ENCODE measurements around the gene GFOD1. TPM values are rescaled to one million over a fixed set of nuclear protein-coding genes. Genes with fewer than 3 reads are reported as not detected.

The GFOD1 gene
- polyA plus RNA-seq, 1 donor from 2014 or later = 7.0 TPM

GRCh38 chr6:13469693-13470092 is 17.7 kb downstream of the GFOD1 start:
- Histone ChIP-seq H3K27me3 (ENCODE audit: insufficient read depth, low read depth, low read length) (no peaks in the 10 kb centered on the region), H3K4me2 (ENCODE audit: low read length) (no peak overlapping the region), H3K27ac (ENCODE audit: low read length) (no peak overlapping the region), H3K9me3 (ENCODE audit: low read length) (no peaks in the 10 kb centered on the region), H2AFZ (ENCODE audit: low read depth, low read length) (no peak overlapping the region), H3K9me2 (ENCODE audit: insufficient read depth, low read length) (no peaks in the 10 kb centered on the region), H3F3A (ENCODE audit: insufficient read depth, low read length, poor library complexity, severe bottlenecking) (no peaks in the 10 kb centered on the region), H3K4me3 (ENCODE audit: low read length) (no peak overlapping the region), H4K20me1 (ENCODE audit: insufficient read depth) (no peaks in the 10 kb centered on the region), H3K79me2 (replicated peaks; ENCODE audit: insufficient read depth, low read length) (no peaks in the 10 kb centered on the region), H3K36me3 (ENCODE audit: insufficient read depth, low read length) (peaks cover 6% of the 10 kb centered on the region), H3K9ac (ENCODE audit: low read length) (no peak overlapping the region)
- TF ChIP-seq SMC3 (conservative IDR thresholded peaks at IDR 0.05; ENCODE audit: poor library complexity) (no peak), TAF1 (IDR thresholded peaks at IDR 0.05; ENCODE audit: low read depth) (no peak), EZH2 (IDR thresholded peaks at IDR 0.05; ENCODE audit: borderline replicate concordance, insufficient read depth, low read length, poor library complexity, severe bottlenecking) (no peak)

GRCh38 chr6:13468839-13469238 is 18.6 kb downstream of the GFOD1 start:
- TF ChIP-seq EP300 (conservative IDR thresholded peaks at IDR 0.05; ENCODE audit: poor library complexity, severe bottlenecking) = no peak
- TF ChIP-seq SMC3 (conservative IDR thresholded peaks at IDR 0.05; ENCODE audit: poor library complexity) = no peak
- no peak for TF ChIP-seq REST (IDR thresholded peaks at IDR 0.05; ENCODE audit: borderline replicate concordance)
- no peak for TF ChIP-seq TAF1 (IDR thresholded peaks at IDR 0.05; ENCODE audit: low read depth)
- TF ChIP-seq CTCF (IDR thresholded peaks at IDR 0.05; ENCODE audit: poor library complexity, severe bottlenecking) = no peak
- TF ChIP-seq EZH2 (IDR thresholded peaks at IDR 0.05; ENCODE audit: borderline replicate concordance, insufficient read depth, low read length, poor library complexity, severe bottlenecking) = no peak
- no peak for TF ChIP-seq POLR2AphosphoS5 (IDR thresholded peaks at IDR 0.05)
- TF ChIP-seq MXI1 (conservative IDR thresholded peaks at IDR 0.05; ENCODE audit: poor library complexity, severe bottlenecking) = no peak
- no peak for TF ChIP-seq RAD21 (conservative IDR thresholded peaks at IDR 0.05)
- H3K4me3 ChIP-seq (ENCODE audit: low read length) = no peak overlapping the region
- H3K27me3 ChIP-seq (ENCODE audit: insufficient read depth, low read depth, low read length) = no peaks in the 10 kb centered on the region
- no peaks in the 10 kb centered on the region for H4K20me1 ChIP-seq (ENCODE audit: insufficient read depth)
- H3K9ac ChIP-seq (ENCODE audit: low read length) = no peak overlapping the region
- H3K79me2 ChIP-seq (replicated peaks; ENCODE audit: insufficient read depth, low read length) = no peaks in the 10 kb centered on the region
- H3K9me3 ChIP-seq (ENCODE audit: low read length) = no peaks in the 10 kb centered on the region
- no peak overlapping the region for H3K4me2 ChIP-seq (ENCODE audit: low read length)
- H3F3A ChIP-seq (ENCODE audit: insufficient read depth, low read length, poor library complexity, severe bottlenecking) = no peaks in the 10 kb centered on the region
- no peaks in the 10 kb centered on the region for H3K9me2 ChIP-seq (ENCODE audit: insufficient read depth, low read length)
- H3K36me3 ChIP-seq (ENCODE audit: insufficient read depth, low read length) = peaks cover 6% of the 10 kb centered on the region
- no peak overlapping the region for H2AFZ ChIP-seq (ENCODE audit: low read depth, low read length)
- no peak overlapping the region for H3K27ac ChIP-seq (ENCODE audit: low read length)

GRCh38 chr6:13467216-13467600 is 20.2 kb downstream of the GFOD1 start:
- peaks cover 6% of the 10 kb centered on the region for H3K36me3 ChIP-seq (ENCODE audit: insufficient read depth, low read length)
- H3K79me2 ChIP-seq (replicated peaks; ENCODE audit: insufficient read depth, low read length) = no peaks in the 10 kb centered on the region
- H3K9me2 ChIP-seq (ENCODE audit: insufficient read depth, low read length) = no peaks in the 10 kb centered on the region
- no peaks in the 10 kb centered on the region for H4K20me1 ChIP-seq (ENCODE audit: insufficient read depth)
- H3K27me3 ChIP-seq (ENCODE audit: insufficient read depth, low read depth, low read length) = no peaks in the 10 kb centered on the region
- no peaks in the 10 kb centered on the region for H3F3A ChIP-seq (ENCODE audit: insufficient read depth, low read length, poor library complexity, severe bottlenecking)
- no peak overlapping the region for H3K9ac ChIP-seq (ENCODE audit: low read length)
- no peak overlapping the region for H3K4me2 ChIP-seq (ENCODE audit: low read length)
- H3K27ac ChIP-seq (ENCODE audit: low read length) = no peak overlapping the region
- H2AFZ ChIP-seq (ENCODE audit: low read depth, low read length) = no peak overlapping the region
- no peak overlapping the region for H3K4me3 ChIP-seq (ENCODE audit: low read length)
- TF ChIP-seq RAD21 (conservative IDR thresholded peaks at IDR 0.05) = no peak
- no peak for TF ChIP-seq SMC3 (conservative IDR thresholded peaks at IDR 0.05; ENCODE audit: poor library complexity)
- no peak for TF ChIP-seq REST (IDR thresholded peaks at IDR 0.05; ENCODE audit: borderline replicate concordance)
- no peak for TF ChIP-seq TAF1 (IDR thresholded peaks at IDR 0.05; ENCODE audit: low read depth)
- TF ChIP-seq EZH2 (IDR thresholded peaks at IDR 0.05; ENCODE audit: borderline replicate concordance, insufficient read depth, low read length, poor library complexity, severe bottlenecking) = no peak
- no peak for TF ChIP-seq EP300 (conservative IDR thresholded peaks at IDR 0.05; ENCODE audit: poor library complexity, severe bottlenecking)
- TF ChIP-seq CTCF (IDR thresholded peaks at IDR 0.05; ENCODE audit: poor library complexity, severe bottlenecking) = no peak
- no peaks in the 10 kb centered on the region for H3K9me3 ChIP-seq (ENCODE audit: low read length)
